ENCODE measurements around the gene GLDC.
"Not testable (repeated sequence)": the region's sequence is repeated elsewhere in the genome, so short reads cannot be mapped to it uniquely, and the experiment has no call there.

The GLDC gene
- total RNA-seq = 0 to 0.43 (median 0) reads per million in 18 experiments

GRCh38 chr9:6645355-6646292, at the start of gene GLDC:
TSS of gene GLDC (minus strand) at chr9:6645729. CDS start at chr9:6645499, 230 bp downstream.
- DNase-seq = no peak

- DNase-seq = peak in 1 of 2 donors; percentile 29
Measured at GRCh38 chr9:6692881-6693361, 47.4 kb upstream of the GLDC start.

GRCh38 chr9:6692433-6692832, 46.9 kb upstream of the GLDC start:
- no peak for DNase-seq

GRCh38 chr9:6690675-6691070, 45.1 kb upstream of the GLDC start:
- not testable (repeated sequence) for DNase-seq

GRCh38 chr9:6689893-6690674, 44.6 kb upstream of the GLDC start:
- peak; percentile 14 to 63 for DNase-seq

DNA sequence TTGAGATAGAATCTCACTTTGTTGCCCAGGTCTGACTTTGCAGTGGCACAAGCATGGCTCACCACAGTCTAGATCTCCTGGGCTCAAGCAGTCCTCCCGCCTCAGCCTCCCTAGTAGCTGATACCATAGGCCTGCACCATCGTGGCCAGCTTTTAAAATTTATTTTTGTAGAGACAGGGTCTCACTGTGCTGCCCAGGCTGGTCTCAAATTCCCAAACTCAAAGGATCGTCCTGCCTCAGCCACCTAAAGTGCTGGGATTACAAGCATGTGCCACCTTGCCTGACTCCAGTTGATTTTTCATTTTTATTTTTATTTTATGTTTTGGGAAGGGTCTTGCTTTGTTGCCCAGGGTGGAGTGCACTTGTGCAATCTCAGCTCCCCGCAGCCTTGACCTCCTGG, 41.7 kb upstream of the GLDC start:
- DNase-seq = no peak

- peak in 1 of 2 donors; percentile 14 for DNase-seq
Measured at GRCh38 chr9:6686396-6686795, 40.9 kb upstream of the GLDC start.

DNA sequence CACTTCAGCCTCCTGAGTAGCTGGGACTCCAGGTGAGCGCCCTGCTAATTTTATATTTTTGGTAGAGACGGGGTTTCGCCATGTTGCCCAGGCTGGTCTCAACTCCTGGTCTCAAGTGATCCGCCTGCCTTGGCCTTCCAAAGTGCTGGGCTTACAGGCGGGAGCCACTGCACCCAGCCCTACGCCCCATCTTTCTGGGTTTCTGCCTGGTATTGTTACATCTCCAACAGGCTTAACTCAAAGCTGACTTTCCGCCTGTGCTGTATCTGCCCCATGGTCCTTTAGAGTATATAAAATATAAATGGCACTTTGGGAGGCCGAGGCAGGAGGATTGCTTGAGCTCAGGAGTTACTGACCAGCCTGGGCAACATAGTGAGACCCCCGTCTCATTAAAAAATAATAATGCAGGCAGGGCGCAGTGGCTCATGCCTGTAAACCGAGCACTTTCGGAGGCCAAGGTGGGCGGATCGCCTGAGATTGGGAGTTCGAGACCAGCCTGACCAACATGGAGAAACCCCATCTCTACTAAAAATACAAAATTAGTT, 36.5 kb upstream of the GLDC start:
- DNase-seq = peak in 1 of 2 donors; percentile 10

GRCh38 chr9:6681147-6681956, 35.8 kb upstream of the GLDC start:
- DNase-seq = peak; percentile 95 to 99

GRCh38 chr9:6680797-6681146, 35.2 kb upstream of the GLDC start:
- peak; percentile 66 to 79 for DNase-seq

GRCh38 chr9:6677803-6678202, 32.3 kb upstream of the GLDC start:
- DNase-seq = no peak

DNA sequence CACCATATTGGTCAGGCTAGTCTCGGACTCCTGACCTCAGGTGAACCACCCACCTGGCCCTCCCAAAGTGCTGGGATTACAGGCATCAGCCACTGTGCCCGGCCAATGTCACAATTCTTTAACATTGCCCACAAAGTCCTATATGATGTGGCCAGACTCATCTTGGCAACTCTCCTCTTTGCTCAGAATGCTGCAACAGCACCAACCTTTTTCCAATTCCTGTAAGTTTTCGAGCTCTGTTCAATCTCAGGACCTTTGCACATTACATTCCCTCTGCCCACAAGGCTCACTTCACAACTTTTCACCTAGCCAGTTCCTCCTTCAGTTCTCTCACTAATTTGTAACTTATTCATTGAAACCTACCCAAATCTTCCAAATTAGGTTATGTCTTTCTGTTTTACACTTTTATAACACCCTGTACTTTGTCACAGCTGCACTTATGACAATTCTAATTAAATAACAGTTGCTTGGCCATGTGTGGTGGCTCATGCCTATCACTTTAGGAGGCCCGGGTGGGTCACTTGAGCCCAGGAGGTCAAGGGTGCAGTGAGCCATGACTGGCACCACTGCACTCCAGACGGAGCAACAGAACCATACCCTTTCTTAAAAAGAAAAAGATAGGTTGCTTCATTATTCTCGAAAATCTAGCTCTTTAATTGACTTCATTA, 30.9 kb upstream of the GLDC start:
- no peak for DNase-seq

DNA sequence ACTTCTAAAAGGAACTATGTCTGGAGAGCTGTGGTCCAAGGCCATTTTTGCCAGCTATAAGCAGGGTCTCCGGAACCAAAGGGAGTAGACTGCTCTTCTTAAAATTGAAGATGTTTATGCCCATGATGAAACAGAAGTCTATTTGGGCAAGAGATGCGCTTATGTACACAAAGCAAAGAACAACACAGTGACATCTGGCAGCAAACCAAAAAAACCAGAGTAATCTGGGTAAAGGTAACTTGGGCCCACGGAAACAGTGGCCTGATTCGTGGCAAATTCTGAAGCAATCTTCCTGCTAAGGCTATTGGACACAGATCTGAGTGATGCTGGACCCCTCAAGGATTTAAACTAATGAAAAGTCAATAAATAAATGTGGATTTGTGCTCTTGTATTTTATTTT, 29.7 kb upstream of the GLDC start:
- no peak for DNase-seq

GRCh38 chr9:6673326-6674025, 27.9 kb upstream of the GLDC start:
- DNase-seq = no peak

GRCh38 chr9:6672118-6672517, 26.6 kb upstream of the GLDC start:
- no peak for DNase-seq

DNA sequence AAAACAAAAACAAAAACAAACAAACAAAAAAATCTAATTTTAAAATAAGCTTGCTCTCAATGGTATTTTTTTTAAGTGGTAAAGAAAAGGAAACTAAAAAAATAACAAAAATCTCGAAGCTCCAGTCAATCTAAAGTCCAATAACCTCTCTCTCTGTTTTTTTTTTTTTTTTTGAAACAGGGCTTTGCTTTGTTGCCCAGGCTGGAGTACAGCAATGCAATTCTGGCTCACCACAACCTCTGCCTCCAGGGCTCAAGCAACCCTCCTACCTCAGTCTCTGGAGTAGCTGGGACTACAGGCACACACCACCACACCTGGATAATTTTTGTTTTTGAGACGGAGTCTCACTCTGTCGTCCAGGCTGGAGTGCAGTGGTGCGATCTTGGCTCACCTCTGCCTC, 25.9 kb upstream of the GLDC start:
- DNase-seq = no peak

DNA sequence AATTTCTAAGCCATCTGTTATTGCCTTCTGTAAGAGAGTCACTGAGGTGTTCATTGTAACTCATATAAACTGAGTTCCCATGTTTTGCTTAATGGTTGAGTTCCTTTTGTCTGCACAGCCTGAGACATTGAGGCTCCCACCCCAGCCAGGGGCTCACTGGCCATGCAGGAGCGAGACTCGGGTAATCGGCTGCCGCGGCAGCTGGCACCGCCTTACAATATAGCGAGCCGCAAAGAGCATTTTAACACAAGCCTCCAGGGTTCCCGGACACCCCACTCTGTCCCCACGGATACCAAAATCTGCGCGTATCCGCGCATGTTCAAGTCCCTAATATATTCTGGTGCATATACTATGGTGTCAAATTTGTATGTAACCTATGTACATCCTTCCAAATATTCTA, 24.4 kb upstream of the GLDC start:
- no peak for DNase-seq

DNA sequence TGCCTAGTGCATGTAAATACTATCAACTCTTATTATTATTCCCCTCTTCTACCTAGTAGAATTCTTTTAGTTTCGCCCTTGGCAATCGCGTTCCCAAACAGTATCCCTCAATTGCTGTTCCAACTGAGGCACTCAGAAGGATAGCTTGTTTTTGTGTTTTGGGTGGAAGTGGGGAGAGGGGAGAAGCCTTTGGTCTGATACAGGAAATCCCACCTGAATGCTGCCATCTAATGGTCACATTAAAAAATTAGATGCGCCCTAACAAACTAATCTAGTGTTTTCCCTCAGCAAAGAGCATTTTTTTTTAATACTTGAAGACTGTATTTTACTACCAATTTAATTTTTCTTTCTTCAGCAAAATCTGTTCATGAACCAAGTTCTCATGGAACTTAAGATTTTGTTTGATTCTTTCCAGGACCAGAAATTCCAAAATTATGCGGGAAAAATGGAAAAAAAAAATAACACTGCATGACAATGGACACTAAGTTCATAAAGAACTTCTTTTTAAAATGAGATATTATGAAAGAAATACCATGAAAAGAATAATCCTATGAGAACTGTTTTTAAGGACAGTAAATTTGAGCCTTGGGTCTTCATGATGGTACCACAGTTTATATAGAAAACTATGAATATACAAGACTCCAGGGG, 22.2 kb upstream of the GLDC start:
- peak; percentile 10 for DNase-seq

- DNase-seq = no peak
Measured at GRCh38 chr9:6667080-6667479, 21.6 kb upstream of the GLDC start.

- DNase-seq = no peak
Measured at GRCh38 chr9:6665628-6666027, 20.1 kb upstream of the GLDC start.

Data from inflammatory macrophage (primary cell).